ENCODE results near the gene KCNA2.

DNA sequence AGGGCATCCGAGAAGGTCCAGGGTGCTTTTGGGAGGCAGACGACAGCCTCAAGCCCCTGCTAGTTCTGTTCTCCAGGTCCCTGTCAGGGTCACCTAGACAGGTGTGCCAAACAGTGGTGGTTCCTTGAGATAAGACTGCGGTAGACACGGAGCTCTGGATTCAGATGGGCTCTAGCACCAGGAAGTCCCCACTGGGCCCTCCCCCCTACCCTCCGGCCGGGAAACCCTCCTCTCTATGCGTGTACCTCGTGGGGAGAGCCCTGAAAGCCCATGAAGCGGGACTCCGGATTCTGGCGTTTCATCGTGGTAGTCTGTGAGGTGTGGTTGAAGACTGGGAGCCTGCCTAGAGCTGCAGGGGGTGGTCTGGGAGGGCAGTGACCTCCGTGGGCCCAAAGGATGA is 2.1 kb upstream of the KCNA2 start:
- TF ChIP-seq, protein P1, sequence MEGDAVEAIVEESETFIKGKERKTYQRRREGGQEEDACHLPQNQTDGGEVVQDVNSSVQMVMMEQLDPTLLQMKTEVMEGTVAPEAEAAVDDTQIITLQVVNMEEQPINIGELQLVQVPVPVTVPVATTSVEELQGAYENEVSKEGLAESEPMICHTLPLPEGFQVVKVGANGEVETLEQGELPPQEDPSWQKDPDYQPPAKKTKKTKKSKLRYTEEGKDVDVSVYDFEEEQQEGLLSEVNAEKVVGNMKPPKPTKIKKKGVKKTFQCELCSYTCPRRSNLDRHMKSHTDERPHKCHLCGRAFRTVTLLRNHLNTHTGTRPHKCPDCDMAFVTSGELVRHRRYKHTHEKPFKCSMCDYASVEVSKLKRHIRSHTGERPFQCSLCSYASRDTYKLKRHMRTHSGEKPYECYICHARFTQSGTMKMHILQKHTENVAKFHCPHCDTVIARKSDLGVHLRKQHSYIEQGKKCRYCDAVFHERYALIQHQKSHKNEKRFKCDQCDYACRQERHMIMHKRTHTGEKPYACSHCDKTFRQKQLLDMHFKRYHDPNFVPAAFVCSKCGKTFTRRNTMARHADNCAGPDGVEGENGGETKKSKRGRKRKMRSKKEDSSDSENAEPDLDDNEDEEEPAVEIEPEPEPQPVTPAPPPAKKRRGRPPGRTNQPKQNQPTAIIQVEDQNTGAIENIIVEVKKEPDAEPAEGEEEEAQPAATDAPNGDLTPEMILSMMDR (IDR thresholded peaks at IDR 0.05 in 8 of 11, conservative IDR thresholded peaks at IDR 0.05 in 3 of 11), result no peak
- no peak for TF ChIP-seq POLR2AphosphoS5 (IDR thresholded peaks at IDR 0.05)
- TF ChIP-seq POLR2A (IDR thresholded peaks at IDR 0.05), result no peak
